ENCODE data around the gene NXF1.

The NXF1 gene

DNA sequence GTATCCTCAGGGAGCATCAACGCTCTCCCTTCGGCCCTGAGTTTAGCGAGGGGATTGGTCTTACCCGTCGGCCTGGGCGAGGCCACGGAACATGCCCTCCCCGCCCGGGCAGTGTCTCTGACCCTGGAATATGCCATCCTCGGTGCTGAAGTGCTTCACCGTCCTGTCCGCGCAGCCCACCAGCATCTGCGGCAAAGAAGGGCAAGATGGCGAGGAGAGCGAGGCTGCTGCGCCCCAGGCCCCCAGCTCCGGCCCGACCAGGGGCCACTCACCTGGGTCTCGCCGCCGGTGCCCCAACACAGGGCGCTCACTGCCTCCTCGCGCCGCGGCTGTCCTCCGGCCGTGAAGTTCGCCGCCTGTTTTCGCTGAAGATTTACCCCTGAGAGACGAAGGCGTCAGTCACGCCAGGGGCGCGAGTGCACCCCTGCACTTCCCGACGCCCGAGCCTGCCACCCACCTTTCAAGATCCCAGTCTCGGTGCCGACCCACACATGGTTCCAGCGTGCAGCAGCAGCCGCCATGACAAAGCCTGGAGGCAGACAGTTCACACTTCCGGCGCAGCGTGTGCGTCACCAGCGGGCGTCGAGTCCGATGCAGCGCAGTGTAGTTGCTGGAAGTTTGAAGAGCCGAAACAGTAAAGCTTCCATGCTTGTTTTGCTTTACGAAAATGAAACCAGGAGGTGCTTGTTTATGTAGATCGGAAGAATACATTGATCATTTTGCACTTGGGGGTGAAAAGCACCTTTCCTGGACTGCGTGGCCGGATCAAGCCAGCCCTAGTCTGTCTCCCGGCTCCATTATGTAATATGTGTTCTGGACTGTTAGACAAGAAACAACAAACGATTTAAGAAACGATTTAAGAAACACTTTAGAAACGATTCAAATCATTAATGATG lies 34.1 kb upstream of the NXF1 start, which contains the start of gene WDR74 (continued):
- TF ChIP-seq, protein P1, sequence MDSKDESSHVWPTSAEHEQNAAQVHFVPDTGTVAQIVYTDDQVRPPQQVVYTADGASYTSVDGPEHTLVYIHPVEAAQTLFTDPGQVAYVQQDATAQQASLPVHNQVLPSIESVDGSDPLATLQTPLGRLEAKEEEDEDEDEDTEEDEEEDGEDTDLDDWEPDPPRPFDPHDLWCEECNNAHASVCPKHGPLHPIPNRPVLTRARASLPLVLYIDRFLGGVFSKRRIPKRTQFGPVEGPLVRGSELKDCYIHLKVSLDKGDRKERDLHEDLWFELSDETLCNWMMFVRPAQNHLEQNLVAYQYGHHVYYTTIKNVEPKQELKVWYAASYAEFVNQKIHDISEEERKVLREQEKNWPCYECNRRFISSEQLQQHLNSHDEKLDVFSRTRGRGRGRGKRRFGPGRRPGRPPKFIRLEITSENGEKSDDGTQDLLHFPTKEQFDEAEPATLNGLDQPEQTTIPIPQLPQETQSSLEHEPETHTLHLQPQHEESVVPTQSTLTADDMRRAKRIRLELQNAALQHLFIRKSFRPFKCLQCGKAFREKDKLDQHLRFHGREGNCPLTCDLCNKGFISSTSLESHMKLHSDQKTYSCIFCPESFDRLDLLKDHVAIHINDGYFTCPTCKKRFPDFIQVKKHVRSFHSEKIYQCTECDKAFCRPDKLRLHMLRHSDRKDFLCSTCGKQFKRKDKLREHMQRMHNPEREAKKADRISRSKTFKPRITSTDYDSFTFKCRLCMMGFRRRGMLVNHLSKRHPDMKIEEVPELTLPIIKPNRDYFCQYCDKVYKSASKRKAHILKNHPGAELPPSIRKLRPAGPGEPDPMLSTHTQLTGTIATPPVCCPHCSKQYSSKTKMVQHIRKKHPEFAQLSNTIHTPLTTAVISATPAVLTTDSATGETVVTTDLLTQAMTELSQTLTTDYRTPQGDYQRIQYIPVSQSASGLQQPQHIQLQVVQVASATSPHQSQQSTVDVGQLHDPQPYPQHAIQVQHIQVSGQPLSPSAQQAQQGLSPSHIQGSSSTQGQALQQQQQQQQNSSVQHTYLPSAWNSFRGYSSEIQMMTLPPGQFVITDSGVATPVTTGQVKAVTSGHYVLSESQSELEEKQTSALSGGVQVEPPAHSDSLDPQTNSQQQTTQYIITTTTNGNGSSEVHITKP (tag by site-specific recombination; IDR thresholded peaks at IDR 0.05): peak; percentile 54; the same call in 1 of the 2 replicates
- TF ChIP-seq ZFHX2 (tag by site-specific recombination; conservative IDR thresholded peaks at IDR 0.05) (peak; percentile 80), ZNF626 (tag by site-specific recombination; IDR thresholded peaks at IDR 0.05) (no peak), GLIS2 (tag by site-specific recombination; IDR thresholded peaks at IDR 0.05) (no peak), ZNF24 (tag by site-specific recombination; IDR thresholded peaks at IDR 0.05) (peak; percentile 56; the same call in 1 of the 2 replicates), ZNF2 (tag by site-specific recombination; IDR thresholded peaks at IDR 0.05) (peak; percentile 74; the same call in 1 of the 2 replicates), ZNF223 (tag by site-specific recombination; IDR thresholded peaks at IDR 0.05) (no peak), YY2 (tag by site-specific recombination; IDR thresholded peaks at IDR 0.05) (peak; percentile 93), ZXDB (tag by site-specific recombination; IDR thresholded peaks at IDR 0.05) (peak; percentile 87), ZNF76 (tag by site-specific recombination; IDR thresholded peaks at IDR 0.05; ENCODE audit: borderline replicate concordance, low read depth) (peak; percentile 62; the same call in 1 of the 2 replicates), OSR2 (tag by site-specific recombination; IDR thresholded peaks at IDR 0.05) (no peak), ZBTB7A (tag by site-specific recombination; IDR thresholded peaks at IDR 0.05; ENCODE audit: low read depth) (no peak), ZBTB21 (tag by site-specific recombination; IDR thresholded peaks at IDR 0.05) (peak; percentile 58), ZNF521 (tag by site-specific recombination; IDR thresholded peaks at IDR 0.05) (no peak), ZNF571 (tag by site-specific recombination; IDR thresholded peaks at IDR 0.05) (no peak), KLF10 (tag by site-specific recombination; IDR thresholded peaks at IDR 0.05) (no peak; the same call in 1 of the 2 replicates), ZNF548 (tag by site-specific recombination; IDR thresholded peaks at IDR 0.05) (no peak), ZNF560 (tag by site-specific recombination; IDR thresholded peaks at IDR 0.05; ENCODE audit: borderline replicate concordance) (no peak), SP3 (tag by site-specific recombination; IDR thresholded peaks at IDR 0.05) (peak; percentile 30), ZNF341 (tag by site-specific recombination; IDR thresholded peaks at IDR 0.05; ENCODE audit: low read depth) (peak; percentile 93), GFI1B (tag by site-specific recombination; IDR thresholded peaks at IDR 0.05) (no peak), ZNF529 (tag by site-specific recombination; IDR thresholded peaks at IDR 0.05; ENCODE audit: insufficient replicate concordance) (no peak), SCRT1 (tag by site-specific recombination; IDR thresholded peaks at IDR 0.05; ENCODE audit: borderline replicate concordance) (no peak), ZEB2 (tag by site-specific recombination; IDR thresholded peaks at IDR 0.05) (0 out of 2 replicates have a peak, but pooled peaks have one; percentile 25), ZNF248 (tag by site-specific recombination; IDR thresholded peaks at IDR 0.05) (no peak)
- TF ChIP-seq, protein P2, sequence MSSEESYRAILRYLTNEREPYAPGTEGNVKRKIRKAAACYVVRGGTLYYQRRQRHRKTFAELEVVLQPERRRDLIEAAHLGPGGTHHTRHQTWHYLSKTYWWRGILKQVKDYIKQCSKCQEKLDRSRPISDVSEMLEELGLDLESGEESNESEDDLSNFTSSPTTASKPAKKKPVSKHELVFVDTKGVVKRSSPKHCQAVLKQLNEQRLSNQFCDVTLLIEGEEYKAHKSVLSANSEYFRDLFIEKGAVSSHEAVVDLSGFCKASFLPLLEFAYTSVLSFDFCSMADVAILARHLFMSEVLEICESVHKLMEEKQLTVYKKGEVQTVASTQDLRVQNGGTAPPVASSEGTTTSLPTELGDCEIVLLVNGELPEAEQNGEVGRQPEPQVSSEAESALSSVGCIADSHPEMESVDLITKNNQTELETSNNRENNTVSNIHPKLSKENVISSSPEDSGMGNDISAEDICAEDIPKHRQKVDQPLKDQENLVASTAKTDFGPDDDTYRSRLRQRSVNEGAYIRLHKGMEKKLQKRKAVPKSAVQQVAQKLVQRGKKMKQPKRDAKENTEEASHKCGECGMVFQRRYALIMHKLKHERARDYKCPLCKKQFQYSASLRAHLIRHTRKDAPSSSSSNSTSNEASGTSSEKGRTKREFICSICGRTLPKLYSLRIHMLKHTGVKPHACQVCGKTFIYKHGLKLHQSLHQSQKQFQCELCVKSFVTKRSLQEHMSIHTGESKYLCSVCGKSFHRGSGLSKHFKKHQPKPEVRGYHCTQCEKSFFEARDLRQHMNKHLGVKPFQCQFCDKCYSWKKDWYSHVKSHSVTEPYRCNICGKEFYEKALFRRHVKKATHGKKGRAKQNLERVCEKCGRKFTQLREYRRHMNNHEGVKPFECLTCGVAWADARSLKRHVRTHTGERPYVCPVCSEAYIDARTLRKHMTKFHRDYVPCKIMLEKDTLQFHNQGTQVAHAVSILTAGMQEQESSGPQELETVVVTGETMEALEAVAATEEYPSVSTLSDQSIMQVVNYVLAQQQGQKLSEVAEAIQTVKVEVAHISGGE (tag by site-specific recombination; conservative IDR thresholded peaks at IDR 0.05; ENCODE audit: low read depth): peak; percentile 84
- TF ChIP-seq, protein P3, sequence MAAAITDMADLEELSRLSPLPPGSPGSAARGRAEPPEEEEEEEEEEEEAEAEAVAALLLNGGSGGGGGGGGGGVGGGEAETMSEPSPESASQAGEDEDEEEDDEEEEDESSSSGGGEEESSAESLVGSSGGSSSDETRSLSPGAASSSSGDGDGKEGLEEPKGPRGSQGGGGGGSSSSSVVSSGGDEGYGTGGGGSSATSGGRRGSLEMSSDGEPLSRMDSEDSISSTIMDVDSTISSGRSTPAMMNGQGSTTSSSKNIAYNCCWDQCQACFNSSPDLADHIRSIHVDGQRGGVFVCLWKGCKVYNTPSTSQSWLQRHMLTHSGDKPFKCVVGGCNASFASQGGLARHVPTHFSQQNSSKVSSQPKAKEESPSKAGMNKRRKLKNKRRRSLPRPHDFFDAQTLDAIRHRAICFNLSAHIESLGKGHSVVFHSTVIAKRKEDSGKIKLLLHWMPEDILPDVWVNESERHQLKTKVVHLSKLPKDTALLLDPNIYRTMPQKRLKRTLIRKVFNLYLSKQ (tag by site-specific recombination; IDR thresholded peaks at IDR 0.05; ENCODE audit: borderline replicate concordance): no peak
- TF ChIP-seq, protein P4, sequence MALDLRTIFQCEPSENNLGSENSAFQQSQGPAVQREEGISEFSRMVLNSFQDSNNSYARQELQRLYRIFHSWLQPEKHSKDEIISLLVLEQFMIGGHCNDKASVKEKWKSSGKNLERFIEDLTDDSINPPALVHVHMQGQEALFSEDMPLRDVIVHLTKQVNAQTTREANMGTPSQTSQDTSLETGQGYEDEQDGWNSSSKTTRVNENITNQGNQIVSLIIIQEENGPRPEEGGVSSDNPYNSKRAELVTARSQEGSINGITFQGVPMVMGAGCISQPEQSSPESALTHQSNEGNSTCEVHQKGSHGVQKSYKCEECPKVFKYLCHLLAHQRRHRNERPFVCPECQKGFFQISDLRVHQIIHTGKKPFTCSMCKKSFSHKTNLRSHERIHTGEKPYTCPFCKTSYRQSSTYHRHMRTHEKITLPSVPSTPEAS (tag by site-specific recombination; IDR thresholded peaks at IDR 0.05): no peak
- TF ChIP-seq, protein P5, sequence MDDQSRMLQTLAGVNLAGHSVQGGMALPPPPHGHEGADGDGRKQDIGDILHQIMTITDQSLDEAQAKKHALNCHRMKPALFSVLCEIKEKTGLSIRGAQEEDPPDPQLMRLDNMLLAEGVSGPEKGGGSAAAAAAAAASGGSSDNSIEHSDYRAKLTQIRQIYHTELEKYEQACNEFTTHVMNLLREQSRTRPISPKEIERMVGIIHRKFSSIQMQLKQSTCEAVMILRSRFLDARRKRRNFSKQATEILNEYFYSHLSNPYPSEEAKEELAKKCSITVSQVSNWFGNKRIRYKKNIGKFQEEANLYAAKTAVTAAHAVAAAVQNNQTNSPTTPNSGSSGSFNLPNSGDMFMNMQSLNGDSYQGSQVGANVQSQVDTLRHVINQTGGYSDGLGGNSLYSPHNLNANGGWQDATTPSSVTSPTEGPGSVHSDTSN (CRISPR knock-in tag; IDR thresholded peaks at IDR 0.05): peak; percentile 77; the same call in 1 of the 2 replicates

Measured in HEK293 (cell line).